ENCODE results near the gene DLX4.

GRCh38 chr17:50015146-50015545 is 46.2 kb downstream of the DLX4 start:
- TF ChIP-seq CTCF (IDR thresholded peaks at IDR 0.05) (no peak), EP300 (IDR thresholded peaks at IDR 0.05) (no peak), POLR2A (IDR thresholded peaks at IDR 0.05) (no peak)
